HG03565 (cell line): ENCODE measurements around the gene RANGAP1.

Experiments used
- ATAC-seq: cut with Tn5 transposase; IDR thresholded peaks from one replicate; pipeline ENCODE4 v1.9.1; 2021; ENCODE audit warnings: mild to moderate bottlenecking, moderate library complexity; ENCODE audit not compliant: unreplicated experiment

The RANGAP1 gene

DNA sequence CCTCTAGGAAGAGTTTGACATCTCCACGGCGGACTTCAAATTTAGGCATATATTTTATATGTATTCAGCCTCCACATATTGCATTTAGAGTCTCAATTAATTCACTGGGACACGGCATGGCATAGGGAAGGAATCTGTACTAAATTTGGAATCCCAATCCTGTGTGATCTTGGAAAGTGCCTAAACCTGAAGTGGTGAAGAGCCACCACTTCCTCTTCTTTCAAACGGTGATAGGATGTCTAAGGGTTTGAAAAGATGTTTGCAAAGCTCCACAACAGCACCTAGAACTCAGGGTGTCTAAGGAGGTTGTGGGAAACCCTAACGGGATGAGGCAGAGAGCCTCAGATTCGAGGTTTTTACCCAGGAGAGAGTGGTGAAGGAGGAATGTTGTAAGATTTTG lies 81.9 kb downstream of the RANGAP1 start:
- no peak for ATAC-seq

DNA sequence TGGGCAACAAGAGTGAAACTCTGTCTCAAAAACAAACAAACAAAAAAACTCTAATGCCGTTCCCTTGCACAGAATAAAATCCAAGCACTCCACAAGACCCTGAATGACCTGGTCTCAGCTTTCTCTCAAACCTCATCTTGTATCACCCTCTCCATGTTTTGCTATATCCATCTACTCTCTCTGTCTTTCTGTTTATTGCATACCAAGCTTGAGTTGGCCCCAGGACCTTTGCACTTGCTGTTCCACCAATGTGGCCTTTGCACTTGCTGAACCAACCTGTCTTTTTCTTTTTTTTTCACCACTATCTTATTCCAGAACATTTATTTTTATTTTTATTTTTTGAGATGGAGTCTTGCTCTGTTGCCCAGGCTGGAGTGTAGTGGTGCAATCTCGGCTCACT lies 82.9 kb downstream of the RANGAP1 start:
- ATAC-seq, result no peak

DNA sequence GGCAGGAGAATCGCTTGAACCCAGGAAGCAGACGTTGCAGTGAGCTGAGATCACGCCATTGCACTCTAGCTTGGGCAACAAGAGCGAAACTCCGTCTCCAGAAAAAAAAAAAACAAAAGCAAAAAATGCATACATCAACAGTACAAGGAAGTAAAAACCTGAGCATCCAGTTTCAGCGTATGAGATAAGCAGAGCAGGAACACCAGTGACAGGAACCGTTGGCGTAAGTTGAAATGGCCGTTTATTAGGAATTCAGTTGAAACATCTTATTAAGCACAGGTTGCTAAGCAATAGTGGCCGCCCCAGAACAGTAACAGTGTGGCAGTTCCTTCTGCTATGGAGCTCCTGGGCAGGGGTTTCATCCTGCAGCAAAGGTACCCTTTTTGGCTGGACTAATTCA lies 84.8 kb downstream of the RANGAP1 start:
- ATAC-seq, result no peak

DNA sequence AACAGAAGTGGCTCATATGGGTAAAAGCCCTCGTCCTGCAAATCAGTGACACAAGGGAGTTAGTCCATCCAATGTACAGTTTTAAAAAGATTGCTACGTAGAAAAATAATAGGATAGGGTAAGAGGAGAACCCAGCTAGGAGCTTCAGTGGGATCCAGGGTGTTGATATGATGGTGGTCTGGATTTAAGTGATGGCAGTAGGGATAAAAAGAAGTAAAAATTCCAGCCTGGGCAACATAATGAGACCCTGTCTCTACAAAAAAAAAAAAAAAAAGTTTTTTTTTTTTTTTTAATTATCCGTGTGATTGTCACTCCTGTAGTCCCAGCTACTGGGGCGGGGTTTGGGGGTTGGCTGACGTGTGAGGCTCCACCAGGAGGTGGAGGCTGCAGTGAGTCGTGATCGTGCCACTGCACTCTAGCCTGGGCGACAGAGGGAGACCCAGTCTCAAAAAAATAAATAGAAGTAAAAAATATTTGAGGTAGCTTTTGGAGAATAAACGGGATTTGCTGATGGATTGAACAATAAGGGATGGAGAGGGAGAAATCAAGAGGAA lies 87.9 kb downstream of the RANGAP1 start:
- ATAC-seq, result no peak

DNA sequence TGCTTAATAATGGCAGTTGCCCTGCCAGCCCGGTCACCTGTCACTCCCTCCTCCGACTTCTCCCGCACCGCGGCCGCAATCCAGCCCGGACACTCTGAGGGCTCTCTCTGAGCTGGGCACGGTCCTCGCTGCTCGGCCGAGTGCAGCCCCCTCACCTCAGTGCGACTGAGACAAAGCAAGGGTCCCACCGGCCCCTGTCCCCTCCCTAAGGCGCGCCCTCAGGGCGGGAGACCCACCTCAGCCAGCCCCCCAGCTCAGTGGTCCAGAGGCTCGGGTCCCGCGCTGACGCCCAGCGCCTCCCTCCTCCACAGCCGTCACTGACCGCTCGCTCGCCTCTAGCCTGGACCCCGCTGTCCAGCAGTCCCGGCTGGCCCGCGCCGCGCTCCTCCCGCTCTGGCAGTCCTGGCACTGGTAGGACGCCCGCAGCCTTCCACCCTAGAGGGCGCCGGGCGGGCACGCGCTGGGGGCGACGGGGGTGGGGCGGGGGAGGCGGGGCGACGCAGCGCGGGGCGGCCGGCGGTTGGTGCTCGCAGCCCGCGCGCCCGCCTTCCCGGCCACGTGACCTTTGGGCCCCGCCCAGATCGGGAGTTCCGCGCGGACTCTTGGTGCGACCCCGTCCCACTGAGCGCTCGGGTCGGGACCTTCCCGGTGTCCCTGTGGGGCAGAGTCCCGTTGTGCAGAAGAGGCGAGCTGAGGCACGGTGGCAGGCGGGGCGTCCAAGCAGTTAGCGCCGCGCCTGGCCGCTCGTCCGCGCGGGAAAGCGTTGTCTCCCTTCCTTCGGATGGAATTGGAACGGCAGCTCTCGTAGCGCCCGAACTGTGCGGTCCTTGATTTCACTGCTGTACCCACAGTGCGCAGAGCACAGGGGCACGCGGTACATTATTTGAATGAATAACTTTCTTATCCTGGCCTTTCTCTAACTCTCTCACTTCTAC lies 88.7 kb downstream of the RANGAP1 start:
- ATAC-seq, result peak; percentile 62
